Renal pelvis (tissue), 4 donors: ENCODE results near the gene MEGF6. TPM values are rescaled to one million over a fixed set of nuclear protein-coding genes. Genes with fewer than 3 reads are reported as not detected.
A peak's percentile ranks its signal among the peaks of the same experiment; 100 is the strongest.

ENCODE experiments used
- DNase-seq: peaks from one replicate; pipeline ENCODE4 v3.0.0-alpha.2; 2013
- polyA plus RNA-seq, 3 donors: library from polyadenylated mRNA; unstranded; fragments of 120-200 nt; gene quantifications; one replicate each; pipeline ENCODE4 v1.2.1, GENCODE V29; 2013; ENCODE audit not compliant: insufficient read length in 3 of 3

The MEGF6 gene
- polyA plus RNA-seq, 3 donors: 11.0 to 20.6 (median 15.0) TPM

DNA sequence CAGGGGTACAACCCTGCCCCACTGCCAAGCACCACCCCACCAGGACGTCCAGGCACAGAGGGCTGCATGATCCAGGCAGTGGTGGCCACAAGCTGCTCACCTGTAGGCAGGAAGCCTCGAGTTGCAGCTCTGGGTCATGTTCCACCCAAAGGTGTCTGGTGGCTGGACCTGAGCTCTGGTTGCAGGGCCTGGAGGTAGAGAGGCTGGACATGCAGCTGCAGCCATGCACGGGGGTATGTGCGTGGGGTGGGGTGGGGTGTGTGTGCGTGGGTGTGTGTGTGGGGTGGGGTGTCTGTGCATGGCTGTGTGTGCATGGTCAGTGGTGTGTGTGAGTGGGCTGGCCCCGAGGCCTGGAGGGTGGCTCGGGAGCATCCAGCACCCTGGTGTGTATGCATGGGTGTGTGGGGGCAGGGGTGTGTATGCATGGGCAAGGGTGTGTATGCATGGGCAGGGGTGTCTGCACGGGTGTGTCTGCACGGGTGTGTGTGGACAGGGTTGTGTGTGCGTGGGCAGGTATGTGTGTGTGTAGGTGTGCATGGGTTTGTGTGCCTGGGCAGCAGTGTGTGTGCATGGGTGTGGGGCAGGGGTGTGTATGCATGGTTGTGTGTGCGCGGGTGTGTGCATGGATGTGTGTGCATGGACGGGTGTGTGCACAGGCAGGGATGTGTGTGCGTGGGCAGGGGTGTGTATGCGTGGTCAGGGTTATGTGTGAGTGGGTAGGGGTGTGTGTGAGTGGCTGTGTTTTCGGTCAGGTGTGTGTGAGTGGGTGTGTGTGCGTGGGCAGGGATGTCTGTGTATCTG, 141.3 kb downstream of the MEGF6 start:
- no peak for DNase-seq

DNA sequence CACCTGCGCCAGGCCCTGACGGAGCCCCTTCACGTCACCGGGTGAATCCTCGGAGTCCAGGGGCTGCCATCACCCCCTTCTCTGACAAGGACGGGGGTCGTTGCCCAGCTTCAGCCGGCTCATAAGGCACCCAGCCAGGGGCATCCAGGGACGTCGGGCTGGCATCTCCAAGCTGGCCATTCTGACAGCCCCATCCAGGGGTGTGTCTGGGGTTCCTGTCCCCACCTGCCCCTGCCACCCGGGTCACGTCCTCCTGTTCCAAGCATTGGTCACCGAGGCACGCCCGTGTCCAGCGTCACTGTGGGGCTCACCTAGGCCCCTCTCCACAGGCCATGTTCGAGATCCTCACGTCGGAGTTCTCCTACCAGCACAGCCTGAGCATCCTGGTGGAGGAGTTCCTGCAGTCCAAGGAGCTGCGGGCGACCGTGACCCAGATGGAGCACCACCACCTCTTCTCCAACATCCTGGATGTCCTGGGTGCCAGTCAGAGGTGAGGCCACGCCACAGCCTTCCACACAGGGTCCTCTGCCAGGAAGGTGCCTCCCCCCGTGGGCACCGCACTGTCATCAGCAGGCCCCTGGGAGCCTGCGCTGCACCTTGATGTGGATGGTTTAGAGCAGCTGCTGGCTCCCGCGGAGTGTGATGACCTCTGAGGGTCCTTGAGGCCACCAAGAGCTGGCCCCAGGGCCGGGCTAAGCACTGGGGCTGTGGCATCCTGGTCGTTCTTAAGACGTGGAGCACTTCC, 142.0 kb downstream of the MEGF6 start:
- DNase-seq: no peak

DNA sequence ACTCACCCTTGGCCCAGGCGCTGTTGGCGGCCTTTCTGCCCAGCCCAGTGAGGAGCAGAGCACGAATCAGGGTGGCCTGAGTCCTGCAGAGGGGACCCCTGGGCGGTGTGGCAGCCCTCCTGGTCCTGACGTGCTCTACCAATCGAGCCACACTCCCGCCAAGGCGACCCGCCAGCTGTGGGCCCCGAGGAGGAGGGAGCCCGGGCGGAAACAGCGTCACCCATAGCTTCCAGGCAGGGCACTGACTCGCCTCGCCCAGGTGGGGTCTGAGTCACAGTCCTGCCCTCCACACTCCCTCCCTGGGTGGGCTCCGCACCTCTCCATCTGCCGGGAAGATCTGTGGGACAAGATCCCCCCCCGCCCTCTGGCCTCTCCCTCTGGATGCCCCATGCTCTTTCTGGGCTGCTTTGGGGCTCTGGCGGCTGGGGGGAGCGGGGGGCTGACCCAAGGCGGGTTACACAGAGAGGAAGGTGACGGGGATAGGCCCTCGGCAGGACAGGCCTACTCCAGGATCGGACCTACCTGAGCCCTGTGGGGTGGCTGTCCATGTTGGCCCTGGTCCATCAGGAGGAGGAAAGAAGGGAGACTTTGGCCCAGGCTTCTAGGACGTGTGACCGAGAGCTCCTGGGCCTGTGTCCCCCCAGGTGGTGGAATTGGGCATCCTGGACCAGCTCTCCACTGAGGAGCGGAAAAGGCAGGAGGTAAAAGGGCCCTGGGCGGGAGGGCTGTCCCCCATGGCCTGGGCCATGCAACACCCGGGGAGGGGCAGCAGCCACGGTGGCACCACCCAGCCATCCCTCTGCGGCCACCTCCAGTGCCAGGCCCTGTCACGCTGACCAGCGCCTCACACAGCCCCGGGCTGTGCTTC, 142.8 kb downstream of the MEGF6 start:
- no peak for DNase-seq

DNA sequence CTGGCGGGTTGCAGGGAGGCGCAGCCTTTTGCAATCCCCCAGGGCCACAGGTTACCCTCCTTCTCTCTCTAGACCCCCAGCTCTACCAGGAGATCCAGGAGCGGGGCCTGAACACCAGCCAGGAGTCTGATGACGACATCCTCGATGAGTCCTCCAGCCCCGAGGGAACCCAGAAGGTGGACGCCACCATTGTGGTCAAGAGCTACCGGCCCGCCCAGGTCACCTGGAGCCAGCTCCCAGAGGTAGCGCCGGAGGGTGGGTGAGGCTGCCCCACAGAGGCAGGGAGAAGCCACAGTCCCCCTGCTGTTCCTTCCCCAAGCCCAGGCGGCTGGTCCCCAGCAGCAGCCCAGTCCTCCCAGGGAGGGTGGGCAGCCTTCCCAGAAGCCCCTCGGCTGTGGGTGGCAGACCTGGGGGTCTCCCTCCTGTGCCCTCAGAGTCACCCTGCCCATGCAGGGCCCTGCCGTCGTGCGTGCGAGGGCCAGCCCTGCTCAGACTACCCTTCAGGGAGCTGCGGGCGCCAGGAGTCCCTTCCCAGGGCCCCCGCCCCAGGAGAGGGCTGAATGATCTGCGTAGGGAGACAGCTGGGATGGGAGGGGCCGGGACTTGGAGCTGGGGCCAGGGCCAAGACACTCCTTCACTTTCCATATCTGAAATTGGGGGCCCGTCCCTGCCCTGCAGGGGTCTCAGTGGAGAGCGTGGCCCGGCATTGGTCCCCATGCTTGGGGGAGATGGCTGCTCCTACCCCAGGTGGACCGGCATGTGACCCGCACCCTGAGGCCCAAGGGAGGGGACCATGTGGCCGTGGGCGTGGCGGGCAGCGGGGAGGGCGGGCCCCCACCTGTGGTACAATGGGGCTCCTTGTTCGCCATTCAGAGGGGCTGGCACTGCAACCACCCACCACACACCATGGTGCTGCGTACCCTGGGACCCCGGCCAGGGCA, 143.9 kb downstream of the MEGF6 start:
- DNase-seq: no peak

DNA sequence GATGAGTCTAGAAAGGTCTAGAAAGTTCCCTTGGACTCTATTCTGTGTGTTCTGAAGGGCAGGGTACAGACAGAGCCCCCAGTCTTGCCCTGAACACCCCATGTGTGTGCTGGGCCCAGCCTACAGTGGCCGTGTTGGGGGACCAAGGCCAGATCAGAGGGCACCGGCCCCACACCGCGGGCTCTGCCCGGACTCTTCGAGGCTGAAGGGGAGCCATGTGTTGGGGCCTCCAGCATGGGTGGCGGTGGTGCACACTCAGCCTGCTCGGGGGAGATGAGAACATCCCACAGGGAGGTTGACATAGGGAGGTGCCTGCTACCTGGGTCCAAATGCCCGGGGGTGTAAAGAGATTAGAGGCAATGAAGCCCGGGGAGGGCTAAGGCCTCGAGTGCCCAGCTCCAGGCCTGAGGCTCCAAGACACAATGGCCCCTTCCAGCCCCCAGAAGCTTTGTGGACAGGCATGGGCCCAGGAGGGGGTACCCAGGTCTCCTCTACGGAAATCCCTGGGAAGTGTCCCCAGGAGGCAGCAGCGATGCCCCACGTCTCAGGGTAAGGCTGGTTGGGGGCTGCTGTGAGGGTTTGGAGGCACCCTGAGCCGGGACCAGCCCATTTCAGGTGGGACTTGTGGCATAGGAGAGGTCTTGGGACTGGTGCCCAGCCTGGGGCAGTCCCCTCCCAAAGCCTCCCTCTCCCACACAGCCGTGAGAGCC, 144.8 kb downstream of the MEGF6 start:
- no peak for DNase-seq

DNA sequence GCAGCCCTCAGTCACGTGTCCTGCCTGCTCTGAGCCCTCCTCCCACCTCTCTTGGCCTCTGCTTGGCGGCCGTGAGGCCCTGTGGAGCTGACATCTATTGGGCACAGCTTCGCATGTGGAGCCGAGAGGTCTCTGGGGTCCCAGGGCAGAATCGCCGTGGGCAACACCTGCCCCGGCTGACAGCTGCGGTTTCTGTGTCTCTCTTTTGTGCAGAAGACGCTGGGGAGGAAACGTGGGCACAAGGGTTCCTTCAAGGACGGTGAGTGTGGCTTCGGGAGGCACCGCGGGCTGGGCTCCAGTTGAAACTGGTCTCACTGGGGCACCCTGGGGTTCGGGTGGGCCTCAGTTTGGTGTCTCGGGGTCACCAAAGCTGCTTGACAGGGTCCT, 145.4 kb downstream of the MEGF6 start:
- DNase-seq: no peak

DNA sequence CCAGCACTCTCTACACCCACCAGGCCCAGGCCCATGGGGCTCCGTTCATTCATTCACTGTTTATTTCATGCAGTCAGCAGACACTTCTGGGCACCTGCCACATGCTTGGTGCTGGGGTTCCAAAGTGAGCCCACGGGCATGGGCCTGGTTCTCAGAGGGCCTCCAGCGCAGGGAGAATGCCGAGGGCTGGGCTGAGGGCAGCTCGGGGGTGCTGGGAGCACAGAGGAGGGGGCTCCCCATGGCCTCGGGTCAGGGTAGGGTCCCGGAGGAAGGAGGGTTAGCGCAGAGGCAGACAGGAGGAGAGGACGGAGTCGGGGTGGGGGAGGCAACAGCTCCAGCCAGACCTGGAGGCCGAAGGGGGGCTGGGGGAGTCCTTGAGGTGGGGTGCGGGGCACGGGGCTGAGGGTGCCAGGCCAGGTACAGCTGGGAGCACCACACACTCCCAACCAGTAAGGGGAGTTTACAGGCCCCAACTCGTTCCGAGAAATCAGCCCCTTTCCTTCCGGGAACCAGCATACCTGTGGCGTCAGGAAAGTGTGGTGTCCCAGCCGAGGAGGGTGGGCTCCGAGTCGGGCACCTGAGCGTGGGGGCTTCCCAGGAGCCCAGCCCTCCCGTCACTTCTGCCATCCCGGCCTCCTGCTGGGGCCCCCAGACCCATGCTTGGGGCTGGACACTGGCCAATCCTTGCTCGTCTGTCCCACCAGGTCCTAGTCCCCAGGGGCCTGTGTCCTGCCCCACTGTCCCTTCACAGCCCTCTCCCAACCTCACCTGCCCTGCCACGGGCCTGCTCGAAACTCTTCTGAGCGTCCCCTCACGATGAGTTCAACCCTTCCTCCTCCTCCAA, 146.0 kb downstream of the MEGF6 start:
- DNase-seq: no peak

DNA sequence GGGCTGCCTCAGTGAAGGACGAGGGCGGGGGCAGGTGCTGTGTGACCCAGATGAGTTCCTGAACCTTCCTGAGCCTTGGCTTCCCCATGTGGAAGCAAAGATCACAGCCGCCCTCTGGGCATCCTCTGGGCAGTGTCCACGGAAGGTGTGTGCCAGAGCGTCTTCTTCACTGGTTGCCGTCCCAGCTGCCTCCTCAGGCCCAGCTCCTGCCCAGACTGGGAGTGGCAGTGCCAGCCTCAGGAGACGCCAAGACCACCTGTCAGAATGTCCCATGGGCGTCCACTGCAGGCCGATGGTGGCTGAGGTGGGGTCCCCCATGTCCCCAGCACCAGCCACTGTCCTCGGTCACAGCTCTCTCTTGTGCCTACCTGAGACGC, 146.7 kb downstream of the MEGF6 start:
- DNase-seq: no peak

DNA sequence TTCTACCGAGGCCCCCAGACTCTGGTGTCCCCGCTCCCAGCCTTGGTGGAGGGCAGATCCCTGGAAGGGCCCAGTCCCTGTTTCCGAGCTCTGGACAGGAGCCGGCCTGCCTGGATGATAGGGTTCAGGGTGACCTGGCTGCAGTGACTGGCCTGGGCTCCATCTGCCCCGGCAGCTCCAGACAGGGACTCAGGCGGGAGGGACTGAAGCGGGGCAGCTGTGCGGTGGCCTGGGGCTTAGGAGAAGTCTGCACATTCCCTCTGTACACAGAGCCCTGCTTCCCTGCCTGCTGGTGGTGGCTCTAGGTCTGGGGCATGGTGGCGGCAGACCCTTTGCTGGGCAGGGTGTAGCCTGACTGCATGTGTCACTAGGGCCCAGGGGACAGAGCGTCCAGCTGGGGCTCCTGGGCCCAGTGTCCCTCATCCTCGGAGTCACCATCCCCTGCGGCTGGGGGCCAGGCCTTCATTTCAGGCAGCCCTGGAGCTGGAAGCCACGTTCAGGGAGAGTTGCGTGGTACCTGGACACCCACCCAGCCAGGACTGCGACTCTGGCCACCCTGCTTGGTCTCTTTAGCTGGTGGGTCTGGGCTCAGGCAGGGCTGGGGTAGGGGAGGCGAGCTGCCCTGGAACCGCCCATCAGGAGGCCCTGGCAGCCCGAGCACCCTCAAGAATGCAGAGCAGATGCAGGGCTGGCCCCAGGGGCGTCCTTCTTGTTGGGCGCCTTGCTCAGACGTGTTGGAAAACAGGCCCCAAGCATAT, 147.2 kb downstream of the MEGF6 start:
- no peak for DNase-seq

DNA sequence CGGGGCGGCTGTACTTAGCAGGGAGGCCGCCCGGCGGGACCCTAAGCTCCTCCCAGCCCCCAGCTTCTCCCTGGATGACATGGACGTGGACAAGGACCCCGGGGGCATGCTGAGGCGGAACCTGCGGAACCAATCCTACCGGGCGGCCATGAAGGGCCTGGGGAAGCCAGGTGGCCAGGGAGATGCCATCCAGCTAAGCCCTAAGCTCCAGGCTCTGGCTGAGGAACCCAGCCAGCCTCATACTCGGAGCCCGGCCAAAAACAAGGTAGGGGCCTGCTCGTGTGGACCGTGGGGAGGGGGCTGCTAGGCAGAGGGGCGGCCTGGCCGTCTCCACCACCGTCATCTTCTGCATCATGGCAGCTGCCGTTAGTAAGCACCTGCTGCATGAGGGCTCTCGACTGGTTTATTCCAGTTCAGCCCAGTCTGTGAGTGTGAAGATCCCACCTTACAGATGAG, 147.9 kb downstream of the MEGF6 start:
- DNase-seq: no peak

DNA sequence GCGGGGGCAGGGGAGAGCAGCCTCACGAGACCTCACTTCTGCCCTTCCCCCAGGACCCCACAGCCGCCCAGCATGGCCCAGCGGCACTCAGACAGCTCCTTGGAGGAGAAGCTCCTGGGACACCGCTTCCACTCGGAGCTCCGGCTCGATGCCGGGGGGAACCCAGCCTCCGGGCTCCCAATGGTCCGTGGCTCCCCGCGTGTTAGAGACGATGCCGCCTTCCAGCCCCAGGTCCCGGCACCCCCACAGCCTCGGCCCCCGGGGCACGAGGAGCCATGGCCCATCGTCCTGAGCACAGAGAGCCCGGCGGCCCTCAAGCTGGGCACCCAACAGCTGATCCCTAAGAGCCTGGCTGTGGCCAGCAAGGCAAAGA, 148.3 kb downstream of the MEGF6 start:
- no peak for DNase-seq

DNA sequence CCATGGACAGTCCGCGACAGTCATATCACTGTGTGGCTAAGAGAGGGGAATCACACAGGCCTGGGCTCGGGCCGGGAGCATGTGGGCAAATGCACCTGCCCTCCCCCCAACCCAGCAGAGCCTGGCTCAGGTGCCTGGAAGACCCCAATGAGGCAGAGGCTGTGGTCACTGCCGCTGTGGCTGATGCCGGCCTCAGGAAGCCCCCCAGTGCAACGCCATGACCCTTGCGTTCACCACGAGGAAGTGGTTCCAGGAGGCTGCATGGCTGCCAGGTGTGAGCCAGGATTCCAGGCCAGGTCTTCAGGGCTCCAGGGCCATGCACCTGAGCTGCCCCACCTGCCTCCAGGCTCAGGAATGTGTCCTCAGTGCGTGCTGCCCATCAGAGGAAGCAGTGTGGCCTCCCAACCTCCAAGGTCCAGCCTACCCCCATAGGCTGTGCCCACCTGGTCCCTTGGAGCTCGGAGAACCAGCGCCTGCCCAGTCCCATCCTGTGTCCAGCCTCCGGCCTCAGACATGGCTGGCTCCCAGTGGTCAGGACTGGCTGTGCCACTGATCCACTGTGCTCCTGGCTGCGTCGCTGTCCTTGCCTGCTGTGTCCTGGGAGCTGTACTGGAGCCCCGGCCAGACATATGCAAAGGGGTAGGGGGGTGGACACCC, 148.8 kb downstream of the MEGF6 start:
- no peak for DNase-seq

DNA sequence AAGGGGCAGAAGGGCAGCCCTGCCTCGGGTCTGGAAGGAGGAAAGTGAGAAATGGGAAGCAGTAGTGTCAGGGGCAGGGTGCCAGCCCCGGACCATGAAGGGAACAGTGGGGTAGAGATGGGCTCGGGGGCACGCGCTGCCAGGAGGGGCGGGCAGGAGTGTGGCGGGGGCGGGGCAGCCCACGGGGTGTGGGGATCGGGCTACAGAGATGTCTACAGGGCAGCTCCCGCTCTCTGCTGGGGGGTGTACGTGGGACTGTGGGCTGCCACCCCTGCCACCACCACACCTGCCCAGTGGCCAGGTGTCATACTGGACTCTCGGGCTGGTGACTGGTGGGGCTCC, 149.4 kb downstream of the MEGF6 start:
- DNase-seq: no peak

DNA sequence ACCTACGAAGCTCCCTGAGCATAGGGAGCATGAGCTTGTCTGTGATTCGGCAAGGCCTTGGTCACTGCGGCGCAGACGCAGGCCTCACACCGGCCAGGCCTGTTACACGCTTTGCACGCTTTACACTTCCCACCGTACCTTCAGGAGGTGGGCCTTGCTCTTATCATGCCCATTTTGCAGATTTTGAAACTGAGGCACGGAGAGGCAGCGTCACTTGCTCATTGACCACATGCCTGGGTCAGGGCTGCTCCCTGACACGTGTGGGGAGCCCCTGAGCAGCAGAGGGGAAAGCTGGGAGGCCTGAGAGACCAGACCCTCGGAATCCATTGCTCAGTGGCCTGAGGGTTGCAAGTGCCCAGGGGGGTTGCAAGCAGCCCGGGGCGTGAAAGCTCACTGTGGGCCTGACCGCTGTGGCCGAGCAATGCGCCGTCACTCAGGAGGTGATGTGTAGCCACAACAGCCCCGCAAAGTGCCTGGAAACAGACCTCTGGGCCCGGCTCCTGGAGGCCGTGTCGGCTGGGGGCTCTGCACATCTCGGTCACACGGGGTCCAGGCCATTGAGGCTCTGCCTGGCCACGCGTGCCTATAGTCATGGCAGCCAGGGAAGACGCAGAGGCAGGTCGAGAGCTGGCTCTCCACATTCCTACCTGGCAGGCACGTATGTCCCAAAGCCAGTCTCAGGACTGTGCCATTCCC, 149.9 kb downstream of the MEGF6 start:
- DNase-seq: no peak

DNA sequence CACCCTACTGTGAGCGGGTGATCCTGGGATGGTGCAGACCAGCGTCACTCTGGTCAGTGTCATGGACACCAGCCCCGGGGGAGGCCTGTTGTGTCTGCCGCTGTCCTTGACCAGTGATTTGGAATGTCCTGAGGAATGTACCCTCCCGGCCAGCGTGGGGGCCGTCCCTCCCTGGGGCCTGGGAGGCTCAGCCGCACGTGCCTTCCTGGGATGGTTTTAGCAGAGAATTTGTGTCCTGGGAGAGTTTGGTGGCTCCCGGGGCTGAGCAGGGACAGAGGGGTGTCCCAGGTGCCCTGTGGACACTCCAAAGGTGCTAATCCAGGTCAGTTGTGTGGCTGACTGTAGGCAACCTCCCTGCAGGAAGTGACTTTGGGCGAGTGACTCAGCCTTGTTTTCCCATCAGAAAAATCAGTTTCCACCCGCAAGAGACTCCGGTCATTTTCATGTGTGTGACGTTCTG, 150.6 kb downstream of the MEGF6 start:
- peak; percentile 70 for DNase-seq

DNA sequence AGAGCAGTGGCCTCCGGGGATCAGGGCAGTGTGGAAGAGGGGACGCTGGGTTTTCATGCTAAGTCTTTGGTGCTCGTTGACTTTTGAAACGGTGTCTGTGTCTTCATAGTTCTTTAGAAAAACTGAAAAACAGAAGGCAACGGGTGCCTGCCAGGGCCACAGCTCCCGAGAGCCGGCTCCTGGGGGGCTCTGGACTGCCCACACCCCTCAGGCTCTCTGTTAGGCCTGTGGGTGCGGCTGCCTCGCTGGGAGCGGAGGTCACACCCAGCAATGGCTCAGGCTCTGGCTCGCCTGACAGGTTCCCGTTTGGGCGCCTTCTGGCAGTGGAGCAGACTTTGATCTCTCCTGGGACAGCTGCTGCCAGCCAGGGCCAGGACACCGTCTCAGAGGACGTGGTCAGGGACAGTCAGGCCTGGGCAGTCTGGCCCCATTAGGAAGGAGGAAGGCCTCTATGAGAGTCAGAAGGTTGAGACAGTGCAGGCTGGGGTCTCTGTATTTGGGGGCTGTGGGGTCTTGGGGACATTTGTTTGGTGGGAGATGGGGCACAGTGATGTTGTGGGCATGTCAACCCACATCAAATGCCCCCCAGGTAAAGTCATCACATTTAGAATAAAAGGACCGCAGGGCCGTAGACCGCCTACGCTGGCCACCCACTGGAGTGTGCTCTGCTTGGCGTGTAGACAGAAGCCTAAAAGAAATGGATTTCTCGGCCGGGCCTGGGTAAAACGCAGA, 151.2 kb downstream of the MEGF6 start:
- DNase-seq: no peak
